ENCODE measurements around the gene POPDC2.

- TF ChIP-seq CTCF (IDR thresholded peaks at IDR 0.05) (no peak), EZH2 (IDR thresholded peaks at IDR 0.05; ENCODE audit: borderline replicate concordance, insufficient read depth, low read depth, low read length, poor library complexity, severe bottlenecking) (no peak)
Observed at GRCh38 chr3:119683421-119683820, 23.0 kb upstream of the POPDC2 start.
